GM04504 (cell line): ENCODE results near the gene EPX.
A peak's percentile ranks its signal among the peaks of the same experiment; 100 is the strongest.

Experiments used
- DNase-seq: peaks from one replicate; pipeline ENCODE4 v3.0.0-alpha.2; 2012; ENCODE audit warnings: low read depth

EPX gene

DNA sequence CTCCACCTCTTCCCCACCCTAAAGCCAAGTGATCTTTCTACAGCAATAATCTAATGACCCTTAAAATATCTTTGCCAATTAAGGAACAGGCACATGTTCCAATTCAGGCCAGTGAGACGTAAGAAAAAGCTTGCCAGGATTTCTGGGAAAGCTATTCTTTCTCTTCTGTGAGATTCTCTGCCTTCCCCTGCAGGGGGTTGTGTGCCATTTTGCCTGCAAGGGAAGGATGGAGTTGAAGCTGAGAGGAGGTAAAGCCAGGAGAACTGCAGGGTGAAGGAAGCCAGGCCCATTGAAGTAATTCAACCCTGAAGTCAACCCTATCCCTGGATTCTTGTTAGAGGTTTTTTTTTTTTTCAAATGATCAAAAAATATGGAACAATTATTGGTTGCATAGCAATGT lies 36.9 kb downstream of the EPX start:
- DNase-seq: no peak

DNA sequence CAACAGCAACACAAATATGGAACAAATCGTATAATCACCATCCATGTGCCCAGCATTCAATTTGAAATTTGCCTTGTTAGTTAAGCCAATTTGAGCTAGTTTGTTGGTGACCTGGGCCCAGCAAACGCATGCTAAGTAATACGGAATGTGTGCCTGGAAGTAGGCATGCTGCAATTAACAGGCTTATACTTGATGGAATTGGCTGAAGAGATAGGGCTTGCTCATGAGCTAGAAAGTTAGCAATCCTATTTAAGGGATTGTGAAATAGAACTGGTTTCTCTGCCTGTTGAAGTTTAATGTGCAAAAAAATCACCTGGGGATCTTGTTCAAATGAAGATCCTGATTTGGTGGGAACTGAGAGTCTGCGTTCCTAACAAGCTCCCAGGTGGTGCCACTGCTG lies 37.4 kb downstream of the EPX start:
- DNase-seq: no peak

DNA sequence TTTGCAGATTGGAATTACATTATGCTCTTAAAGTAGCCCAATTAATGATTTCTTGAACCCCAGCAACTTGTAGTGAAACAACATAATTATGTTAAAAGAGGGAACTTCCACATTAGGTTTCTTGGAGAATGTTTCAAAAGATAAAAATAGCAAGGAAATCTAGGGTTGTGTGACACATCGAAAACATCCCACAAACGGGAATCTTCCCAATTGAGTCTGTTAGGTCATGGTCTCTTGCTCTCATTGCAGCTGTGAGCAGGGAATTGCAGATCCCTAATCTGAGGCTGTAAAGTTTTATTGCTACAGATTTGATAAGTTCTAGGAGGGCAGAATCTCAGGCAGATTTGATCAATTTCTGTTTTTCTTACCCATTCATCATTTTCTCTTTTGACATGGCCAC lies 39.1 kb downstream of the EPX start:
- DNase-seq: peak; percentile 17

DNA sequence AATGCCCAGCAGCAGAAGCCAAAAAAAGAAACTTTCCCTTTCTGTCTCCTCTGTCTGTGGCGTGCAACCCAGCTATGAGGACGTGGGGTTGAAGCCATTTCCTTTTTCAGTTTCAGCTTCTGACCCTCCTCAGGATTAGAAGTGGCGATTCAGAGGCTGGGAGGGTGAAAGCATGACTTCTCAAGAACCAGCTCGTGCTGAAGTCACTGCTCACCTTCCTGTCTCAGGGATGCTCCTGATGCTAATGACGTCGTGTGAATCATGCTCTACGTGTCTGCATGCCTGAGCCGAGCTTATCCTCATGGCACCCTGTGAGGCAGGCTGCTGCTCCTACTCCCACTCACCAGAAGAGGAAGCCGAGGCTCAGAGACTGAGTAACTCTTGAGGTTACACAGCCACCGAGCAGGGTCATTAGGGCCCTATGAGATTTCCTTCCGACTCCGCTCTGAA lies 40.2 kb downstream of the EPX start:
- DNase-seq: peak; percentile 16

DNA sequence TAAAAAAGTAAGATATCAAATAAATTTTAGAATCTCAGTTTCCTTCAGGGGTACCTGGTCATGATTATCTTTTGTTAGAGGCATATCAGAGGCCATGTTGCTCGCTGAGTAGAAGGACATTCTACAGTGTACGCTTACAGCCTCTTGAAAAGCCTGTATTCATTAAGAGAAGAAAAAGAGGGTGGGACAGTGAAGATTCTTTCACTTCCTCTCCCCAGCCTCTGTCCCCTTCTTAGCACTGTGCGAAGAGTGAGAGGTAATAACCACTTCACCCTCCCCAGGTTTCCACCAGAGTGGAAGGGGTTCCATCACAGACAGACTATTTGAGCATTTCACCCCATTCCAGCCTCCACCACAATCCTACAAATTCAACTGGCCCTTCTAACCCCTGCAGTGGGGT lies 41.0 kb downstream of the EPX start:
- DNase-seq: no peak

DNA sequence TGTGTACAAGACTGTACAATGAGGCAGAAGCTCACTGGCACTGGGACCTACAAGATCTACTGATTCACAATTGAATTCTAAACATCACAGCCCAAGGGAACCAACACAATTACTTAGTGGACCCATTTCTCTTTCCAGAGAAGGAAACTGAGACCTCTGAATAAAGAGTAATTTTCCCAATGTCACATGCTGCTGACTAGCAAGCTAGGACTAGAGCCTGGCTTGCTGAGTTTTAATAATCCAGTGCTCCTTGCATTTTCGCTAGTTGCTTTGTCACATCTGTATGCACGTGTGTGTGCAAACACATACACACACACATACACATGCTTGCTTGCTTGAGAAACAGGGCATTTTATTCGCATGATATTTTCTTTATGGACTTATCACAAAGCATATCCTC lies 42.0 kb downstream of the EPX start:
- DNase-seq: no peak

DNA sequence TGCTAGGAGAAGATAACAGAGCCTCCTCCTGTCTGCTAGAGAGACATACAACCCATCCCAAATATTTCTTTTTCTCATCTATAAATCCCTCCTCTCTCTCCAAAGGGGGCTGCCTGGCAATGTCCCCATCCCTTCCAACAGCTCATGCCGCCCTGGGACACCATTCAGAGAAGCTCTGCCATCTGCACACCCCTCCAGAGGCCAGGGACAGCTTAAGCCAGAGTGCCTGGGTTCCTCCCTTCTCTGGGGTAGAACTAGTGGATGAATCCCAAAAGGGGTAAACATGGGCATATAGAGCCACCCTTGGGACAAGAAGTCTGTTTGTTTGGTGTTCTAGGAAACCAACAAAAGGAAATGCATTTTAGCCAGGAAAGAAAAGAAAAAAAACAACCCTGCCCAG lies 43.3 kb downstream of the EPX start:
- DNase-seq: no peak

DNA sequence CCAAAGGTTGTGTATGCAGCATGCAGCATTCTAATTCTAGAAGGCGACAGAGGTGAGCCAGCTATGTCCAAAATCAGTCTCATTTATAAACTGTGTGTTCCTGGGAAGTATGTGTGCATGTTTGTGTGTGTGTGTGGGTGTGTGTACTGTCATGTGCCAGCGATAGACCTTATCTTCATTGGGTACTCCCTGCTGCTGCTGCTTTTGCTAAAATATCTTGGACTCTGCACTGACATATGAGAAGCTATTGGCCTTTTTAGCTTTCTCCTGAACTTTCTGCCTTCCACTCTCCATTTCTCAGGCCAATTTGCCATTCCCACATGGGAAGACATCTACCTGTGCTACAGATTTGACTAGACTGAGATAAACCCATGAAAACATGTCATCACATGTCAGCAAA lies 43.9 kb downstream of the EPX start:
- no peak for DNase-seq

DNA sequence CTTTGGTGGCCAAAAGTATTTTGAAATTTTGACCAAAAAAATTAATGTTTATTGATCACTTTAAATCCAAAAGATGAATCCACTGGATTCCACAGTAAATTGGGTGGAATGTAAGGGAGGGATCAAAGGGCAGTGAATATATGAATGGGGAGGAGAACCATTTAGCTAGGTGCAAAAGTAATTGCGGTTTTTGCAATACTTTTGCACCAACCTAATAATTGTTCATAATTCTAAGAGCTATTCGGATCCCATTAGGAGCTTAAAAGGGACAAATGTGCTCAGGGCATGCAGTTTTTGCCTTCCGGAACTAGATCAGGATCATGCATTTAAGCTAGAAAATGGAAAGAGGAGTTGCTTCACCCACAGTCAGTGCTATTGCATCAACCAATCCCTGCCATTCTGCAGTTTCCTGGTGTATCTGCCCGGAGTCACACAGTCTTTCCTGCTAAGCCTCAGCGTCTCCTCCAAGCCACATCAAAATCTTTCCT lies 45.7 kb downstream of the EPX start, which contains the start of gene LPO:
LPO (plus strand) TSS at position 438 of the 488 bp plus-strand sequence. CDS start 4,396 bp downstream, outside the sequence.
- no peak for DNase-seq

DNA sequence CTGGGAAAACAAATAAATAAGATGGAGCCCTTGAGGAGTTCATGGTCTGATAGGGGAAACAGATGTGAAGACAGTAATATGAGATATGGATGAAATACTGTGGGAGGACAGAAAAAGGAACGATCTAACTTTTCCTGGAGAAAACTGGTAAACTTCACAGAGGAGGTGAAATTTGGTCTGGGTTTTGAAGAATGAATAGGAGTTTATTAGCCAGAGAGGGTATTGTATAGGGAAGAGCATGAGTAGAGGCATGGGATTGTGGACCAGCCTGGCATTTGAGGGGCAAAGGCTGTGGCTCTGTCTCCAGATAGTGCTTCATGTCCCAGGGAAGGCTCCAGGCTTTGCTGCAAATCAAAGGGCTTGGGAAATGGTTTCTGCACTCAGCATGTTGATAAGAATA lies 47.5 kb downstream of the EPX start:
- no peak for DNase-seq

DNA sequence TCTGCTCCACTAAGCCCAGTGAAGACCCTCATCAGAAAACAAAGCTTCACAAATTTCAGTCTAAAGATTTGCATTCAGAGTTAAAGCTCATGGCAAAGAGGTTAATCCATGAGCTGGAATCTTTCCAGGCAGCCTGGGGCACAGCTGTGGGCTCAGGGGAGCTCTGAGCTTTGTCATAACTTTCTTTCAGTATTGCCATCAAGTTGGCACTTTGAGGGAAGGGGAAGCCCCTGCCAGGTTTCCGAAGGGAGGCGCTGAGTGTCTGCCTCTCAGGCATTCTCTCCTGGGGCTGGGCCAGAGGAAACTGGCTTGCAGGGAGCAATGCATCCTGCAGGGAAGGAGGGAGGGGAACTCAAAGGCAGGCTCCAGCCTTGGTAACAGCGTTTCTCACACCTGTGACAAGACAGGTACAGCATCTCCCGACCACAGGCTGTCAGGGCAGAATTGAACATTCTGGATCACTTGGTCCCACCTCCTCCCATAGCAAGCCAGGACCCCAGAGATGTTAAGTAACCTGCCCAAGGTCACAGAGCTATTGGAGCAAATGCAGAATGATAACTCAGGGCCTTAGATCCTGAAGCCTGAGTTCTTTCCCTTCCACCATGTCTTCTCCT lies 49.8 kb downstream of the EPX start:
- DNase-seq: no peak

DNA sequence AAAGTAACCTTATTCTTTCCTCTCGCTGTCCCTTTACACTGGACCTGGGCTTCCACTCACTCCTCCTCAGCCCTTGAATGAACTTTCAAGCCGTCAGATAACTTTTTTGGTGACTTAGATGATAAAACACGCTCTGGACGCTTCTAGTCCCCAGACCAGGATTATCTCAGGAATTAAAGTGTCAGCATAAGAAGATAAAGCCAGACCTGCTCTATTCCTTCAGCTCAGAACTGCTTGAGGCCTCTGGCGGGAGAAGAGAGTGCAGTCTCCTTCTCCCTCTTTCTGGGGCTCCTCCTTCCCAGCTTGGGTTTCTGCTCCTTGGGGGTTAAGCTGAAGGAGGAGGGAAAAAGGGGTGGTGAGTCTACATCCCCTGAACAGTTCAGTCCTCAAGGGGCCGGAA lies 52.4 kb downstream of the EPX start:
- DNase-seq: no peak

DNA sequence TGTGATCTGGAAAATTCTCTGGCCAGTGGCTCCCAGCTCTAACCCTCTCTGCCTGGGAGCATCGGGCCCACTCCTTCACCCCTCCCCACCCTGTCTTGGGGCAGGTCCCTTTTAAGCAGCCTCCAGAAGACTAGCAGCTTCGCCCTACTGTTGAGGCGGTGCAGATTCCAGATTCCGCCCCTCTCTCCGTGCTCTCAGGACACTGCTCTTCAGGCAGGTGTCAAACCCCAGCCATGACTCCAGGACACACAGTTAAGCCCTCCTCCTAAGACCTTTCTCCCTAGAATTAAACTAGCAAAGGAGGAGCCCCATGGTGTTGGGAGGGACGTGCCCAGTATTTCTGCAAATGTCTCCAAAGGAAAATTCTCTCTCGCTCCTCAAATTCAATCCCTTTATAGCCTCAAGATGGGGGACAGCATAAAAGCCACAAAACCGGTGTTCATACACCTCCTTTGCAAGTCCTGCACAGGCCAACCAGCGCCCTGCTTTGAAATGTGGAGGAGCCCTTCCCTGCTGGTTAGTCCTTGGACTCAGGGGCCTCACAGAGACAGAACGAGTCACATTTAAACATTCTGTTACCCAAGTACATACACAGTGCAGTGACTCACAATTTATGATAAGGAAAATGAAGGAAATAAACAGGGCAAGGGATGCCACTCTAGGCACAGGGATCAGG lies 53.0 kb downstream of the EPX start:
- no peak for DNase-seq

DNA sequence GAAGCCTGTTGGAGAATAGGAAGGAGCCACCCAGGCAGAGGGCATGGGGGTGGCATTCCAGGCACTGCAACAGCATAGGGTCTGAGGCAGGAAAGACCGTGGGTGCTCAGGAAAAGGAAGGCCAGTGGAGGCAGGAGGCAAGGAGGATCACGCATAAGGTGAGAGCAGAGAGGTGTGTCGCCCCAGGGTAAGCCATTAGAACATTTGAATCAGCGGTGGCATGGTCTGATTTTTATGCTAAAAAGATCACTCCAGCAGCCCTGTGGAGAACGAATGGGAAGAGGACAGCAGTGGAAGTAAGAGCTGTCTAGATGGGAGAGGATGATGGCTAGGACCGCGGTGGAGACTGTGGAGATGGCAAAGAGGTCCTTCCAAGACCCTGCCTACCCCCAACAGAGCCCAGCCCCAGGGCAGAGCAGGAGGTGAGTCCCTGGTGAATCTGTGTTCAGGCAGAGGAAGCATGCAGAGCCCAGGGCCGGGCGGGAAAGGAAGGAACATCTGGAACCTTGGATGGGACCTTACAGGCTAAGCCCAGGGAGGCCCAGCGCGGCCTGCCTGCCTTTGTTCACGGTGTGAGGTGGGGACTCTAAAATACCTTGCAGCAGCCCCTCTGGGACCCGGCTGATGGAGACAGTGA lies 53.7 kb downstream of the EPX start:
- DNase-seq: no peak

DNA sequence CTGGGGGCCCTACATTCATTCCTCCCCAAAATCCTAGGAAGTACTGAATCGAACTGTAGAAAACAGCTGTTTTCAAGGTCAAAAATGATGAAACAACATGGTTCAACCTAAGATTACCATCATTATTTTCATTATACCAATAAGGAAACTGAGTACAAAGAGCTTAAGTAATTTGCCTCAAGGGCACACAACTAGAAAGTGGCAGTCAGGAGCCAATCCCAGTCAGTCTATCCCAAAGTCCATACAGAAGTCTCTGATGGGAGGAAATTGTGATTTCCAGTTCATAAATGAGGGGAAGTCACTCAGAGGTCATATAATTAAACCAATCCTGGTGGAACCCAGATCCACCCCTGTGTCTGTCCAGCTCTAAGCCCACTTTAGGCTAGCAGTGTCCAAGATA lies 54.3 kb downstream of the EPX start:
- no peak for DNase-seq

DNA sequence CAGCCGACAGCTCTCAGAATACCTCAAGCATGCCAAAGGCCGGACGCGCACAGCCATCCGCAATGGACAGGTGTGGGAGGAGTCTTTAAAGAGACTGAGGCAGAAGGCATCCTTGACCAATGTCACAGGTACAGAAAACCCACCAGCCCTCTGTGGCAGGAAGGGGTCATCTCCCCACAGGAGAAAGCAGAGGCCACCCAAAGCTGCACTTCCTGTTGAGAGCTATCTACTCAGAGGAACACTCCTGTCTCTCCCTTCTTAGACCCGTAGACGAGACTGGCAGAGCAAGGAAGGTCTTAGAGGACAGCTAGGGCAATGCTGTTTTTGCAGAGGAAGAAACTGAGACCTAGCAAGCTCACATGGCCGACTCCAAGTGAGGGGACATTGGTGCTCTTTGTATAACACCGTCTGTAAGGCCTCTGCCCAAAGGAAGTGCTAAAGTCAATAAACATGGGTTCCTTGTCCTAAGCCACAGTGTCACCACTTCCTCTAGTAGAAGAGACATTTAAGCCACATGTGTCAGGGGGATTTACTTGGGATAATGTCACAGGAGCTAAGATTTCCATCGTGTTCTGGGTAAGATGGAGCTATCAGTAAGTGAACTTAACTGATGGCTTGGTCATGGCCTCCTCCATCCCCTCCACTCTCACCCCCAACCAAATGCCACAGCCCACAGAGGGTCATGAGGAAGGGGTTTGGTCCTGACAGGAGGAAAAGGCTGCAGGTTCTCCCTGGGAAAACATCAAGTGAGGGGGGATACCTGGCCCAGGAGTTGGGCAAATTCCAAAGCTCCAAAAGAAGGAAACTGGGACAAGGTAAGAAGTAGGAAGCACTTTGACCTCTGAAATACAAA lies 55.2 kb downstream of the EPX start:
- no peak for DNase-seq

DNA sequence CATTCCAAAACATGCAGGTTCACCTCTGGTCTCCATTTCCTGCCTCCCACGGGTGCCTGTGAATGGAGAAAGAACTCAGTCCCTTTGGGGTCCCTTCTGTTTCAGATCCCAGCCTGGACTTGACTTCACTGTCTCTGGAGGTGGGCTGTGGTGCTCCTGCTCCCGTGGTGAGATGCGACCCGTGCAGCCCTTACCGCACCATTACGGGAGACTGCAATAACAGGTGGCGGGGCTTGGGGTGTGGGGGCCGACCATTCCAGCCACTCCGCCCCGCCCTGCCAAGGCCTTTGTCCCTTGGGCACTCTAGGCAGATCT lies 56.4 kb downstream of the EPX start:
- DNase-seq: no peak

DNA sequence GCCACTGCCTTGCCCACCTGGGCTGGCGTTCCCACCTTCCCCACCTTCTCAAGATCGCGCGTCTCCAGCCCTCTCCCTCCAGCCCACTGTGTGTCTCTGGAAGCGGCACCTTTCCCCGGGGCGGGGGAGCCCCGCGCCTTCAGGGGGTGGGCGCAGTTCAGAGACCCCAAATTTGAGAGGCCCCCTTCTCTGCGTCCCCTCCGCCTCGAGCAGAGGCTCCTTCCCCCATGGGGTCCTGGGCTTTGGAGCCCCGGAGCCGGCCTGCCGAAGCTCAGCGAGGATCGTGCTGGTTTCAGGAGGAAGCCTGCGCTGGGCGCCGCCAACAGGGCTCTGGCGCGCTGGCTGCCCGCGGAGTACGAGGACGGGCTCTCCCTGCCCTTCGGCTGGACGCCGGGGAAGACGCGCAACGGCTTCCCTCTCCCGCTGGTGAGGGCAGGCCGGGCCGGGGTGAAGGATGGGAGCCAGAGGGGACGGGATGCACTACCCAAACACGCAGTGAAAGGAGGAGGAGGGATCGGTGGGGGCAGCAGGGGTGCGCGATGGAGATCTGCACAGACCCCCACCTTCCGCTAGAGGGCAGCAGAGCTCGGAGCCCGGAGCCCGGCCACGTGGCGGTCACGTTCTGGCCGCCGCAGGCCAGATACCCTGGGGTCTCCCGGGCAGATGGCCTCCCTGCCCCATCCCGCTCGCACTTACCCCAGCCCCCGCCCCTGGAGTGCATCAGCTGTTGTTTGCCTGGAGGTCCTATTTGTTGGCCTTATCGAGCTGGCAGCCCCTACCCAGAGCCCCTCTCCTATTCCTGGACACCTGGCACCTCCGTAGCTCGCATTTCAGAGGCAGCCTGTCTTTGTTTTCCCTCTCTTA lies 57.0 kb downstream of the EPX start:
- DNase-seq: peak; percentile 8

DNA sequence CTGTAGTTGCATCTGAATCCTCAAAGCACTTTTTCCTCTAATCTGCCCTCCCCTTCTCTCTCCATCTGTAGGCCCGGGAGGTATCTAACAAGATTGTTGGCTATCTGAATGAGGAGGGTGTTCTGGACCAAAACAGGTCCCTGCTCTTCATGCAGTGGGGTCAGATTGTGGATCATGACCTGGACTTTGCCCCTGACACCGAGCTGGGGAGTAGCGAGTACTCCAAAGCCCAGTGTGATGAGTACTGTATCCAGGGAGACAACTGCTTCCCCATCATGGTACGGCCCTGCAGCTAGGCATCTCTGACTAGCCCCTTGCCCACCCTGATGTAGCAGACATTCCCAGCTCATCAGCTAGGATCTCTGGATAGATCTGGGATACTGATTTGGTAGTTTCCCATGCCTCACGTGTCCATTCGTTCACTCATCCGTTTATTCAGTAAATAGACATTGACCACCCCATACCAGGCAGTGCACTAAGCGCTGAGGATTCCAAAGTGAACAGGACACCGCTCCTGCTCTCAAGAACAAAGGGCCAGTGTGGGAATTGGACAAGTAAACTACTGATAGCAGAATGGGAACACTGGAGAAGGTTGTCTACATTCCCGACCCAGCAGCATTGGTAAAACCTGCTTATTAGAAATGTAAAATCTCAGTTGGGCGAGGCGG lies 58.0 kb downstream of the EPX start:
- no peak for DNase-seq

DNA sequence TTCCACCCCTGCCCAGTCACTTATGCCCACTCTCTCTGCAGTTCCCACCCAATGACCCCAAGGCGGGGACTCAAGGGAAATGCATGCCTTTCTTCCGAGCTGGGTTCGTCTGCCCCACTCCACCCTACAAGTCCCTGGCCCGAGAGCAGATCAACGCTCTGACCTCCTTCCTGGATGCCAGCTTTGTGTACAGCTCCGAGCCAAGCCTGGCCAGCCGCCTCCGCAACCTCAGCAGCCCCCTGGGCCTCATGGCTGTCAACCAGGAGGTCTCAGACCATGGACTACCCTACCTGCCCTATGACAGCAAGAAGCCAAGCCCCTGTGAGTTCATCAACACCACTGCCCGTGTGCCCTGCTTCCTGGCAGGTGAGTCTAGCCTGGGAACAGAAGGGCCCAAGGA lies 59.6 kb downstream of the EPX start:
- no peak for DNase-seq

DNA sequence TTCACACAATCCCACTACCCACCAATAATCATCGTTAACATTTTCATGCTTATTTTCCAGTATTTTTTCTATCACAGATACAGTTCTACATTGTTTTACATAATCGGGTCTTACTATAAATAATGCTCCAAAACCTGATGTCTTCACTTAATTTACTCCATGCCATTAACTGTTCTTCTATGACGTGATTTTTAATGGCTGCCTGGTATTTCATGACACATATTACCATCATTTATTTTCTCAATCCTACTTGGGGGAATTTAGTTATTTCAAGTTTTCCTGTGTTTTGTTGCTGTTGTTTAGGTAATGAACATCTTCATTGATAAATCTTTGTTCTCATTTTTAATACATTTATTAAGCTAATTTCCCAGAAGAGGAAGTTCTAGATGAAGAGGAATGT lies 60.6 kb downstream of the EPX start:
- no peak for DNase-seq
